GM12878 (cell line): ENCODE measurements around the gene ACTA2. TPM values are rescaled to one million over a fixed set of nuclear protein-coding genes. Genes with fewer than 3 reads are reported as not detected.

Source experiments
- ASH2L ChIP-seq: fragments of 300-600, 200-600 bp; sonication (generic); IDR thresholded peaks from 2 replicates; pipeline ENCODE4 v1.6.1; 2017; ENCODE audit warnings: low read depth, mild to moderate bottlenecking, borderline replicate concordance
- BACH1 ChIP-seq: fragments of 450-650 bp; IDR thresholded peaks from 2 replicates; pipeline ENCODE4 v1.6.1; 2017; ENCODE audit warnings: mild to moderate bottlenecking, borderline replicate concordance
- BMI1 ChIP-seq: fragments of 450-650 bp; IDR thresholded peaks from 2 replicates; pipeline ENCODE4 v1.6.1; 2016; ENCODE audit warnings: mild to moderate bottlenecking, moderate library complexity, borderline replicate concordance
- CREB1 ChIP-seq: IDR thresholded peaks from 2 replicates; pipeline ENCODE4 v1.6.1; 2012; ENCODE audit warnings: low read depth, mild to moderate bottlenecking, inconsistent platforms
- FOXM1 ChIP-seq: IDR thresholded peaks from 2 replicates; pipeline ENCODE4 v1.6.1; 2012; ENCODE audit warnings: low read depth, mild to moderate bottlenecking, inconsistent platforms, low read length, moderate library complexity
- HCFC1 ChIP-seq: fragments of 150-350 bp; IDR thresholded peaks from 2 replicates; pipeline ENCODE4 v1.6.1; 2014; ENCODE audit warnings: low read length
- IKZF2 ChIP-seq, 2 experiments: fragments of 450-650 bp; IDR thresholded peaks; 2 replicates each; pipeline ENCODE4 v1.6.1; 2017; ENCODE audit warnings: mild to moderate bottlenecking in 2 of 2, moderate library complexity in 2 of 2
- KLF5 ChIP-seq: fragments of 450-650 bp; IDR thresholded peaks from 2 replicates; pipeline ENCODE4 v1.6.1; 2014; ENCODE audit warnings: mild to moderate bottlenecking; ENCODE audit not compliant: partially characterized antibody
- MYC ChIP-seq: IDR thresholded peaks from 2 replicates; pipeline ENCODE4 v1.6.1; 2011; ENCODE audit warnings: mild to moderate bottlenecking, low read length, moderate library complexity, inconsistent platforms; ENCODE audit not compliant: insufficient read depth, insufficient replicate concordance, insufficient read length, severe bottlenecking
- NFIC ChIP-seq: IDR thresholded peaks from 2 replicates; pipeline ENCODE4 v1.6.1; 2012; ENCODE audit warnings: low read depth, mild to moderate bottlenecking, inconsistent platforms, low read length, moderate library complexity
- NFYA ChIP-seq: IDR thresholded peaks from 2 replicates; pipeline ENCODE4 v1.6.1; 2011; ENCODE audit warnings: low read depth, mild to moderate bottlenecking, low read length, improper control_type of control experiment, borderline replicate concordance
- NR2C2 ChIP-seq: IDR thresholded peaks from 2 replicates; pipeline ENCODE4 v1.6.1; 2011; ENCODE audit warnings: borderline replicate concordance, low read depth; ENCODE audit not compliant: control insufficient read depth, insufficient read length
- POLR2AphosphoS2 ChIP-seq: IDR thresholded peaks from 2 replicates; pipeline ENCODE4 v1.6.1; 2011; ENCODE audit warnings: low read depth, mild to moderate bottlenecking, low read length, improper control_type of control experiment, moderate library complexity
- RAD21 ChIP-seq: IDR thresholded peaks from 2 replicates; pipeline ENCODE4 v1.6.1; 2011; ENCODE audit warnings: mild to moderate bottlenecking, low read depth, low read length, moderate library complexity; ENCODE audit not compliant: insufficient read depth
- RAD51 ChIP-seq: fragments of 450-650 bp; IDR thresholded peaks from 2 replicates; pipeline ENCODE4 v1.6.1; 2016; ENCODE audit warnings: moderate library complexity, mild to moderate bottlenecking, inconsistent platforms
- SIX5 ChIP-seq: IDR thresholded peaks from 2 replicates; pipeline ENCODE4 v1.6.1; 2011; ENCODE audit warnings: mild to moderate bottlenecking, low read depth, low read length, moderate library complexity; ENCODE audit not compliant: severe bottlenecking
- SUPT20H ChIP-seq: IDR thresholded peaks from 2 replicates; pipeline ENCODE4 v1.6.1; 2011; ENCODE audit warnings: low read depth, mild to moderate bottlenecking, low read length, moderate library complexity, borderline replicate concordance; ENCODE audit not compliant: control insufficient read depth
- TBL1XR1 ChIP-seq: IDR thresholded peaks from 2 replicates; pipeline ENCODE4 v1.6.1; 2012; ENCODE audit warnings: low read depth, low read length, improper control_type of control experiment
- TCF12 ChIP-seq: IDR thresholded peaks from 2 replicates; pipeline ENCODE4 v1.6.1; 2011; ENCODE audit warnings: low read depth, mild to moderate bottlenecking, low read length
- YBX1 ChIP-seq: fragments of 450-650 bp; IDR thresholded peaks from 2 replicates; pipeline ENCODE4 v1.6.1; 2016; ENCODE audit warnings: antibody characterized with exemption
- ZNF24 ChIP-seq: fragments of 450-650 bp; IDR thresholded peaks from 2 replicates; pipeline ENCODE4 v1.6.1; 2017; ENCODE audit warnings: antibody characterized with exemption, mild to moderate bottlenecking
- ZNF274 ChIP-seq: IDR thresholded peaks from one replicate; pipeline ENCODE4 v1.8.0; 2011; ENCODE audit not compliant: insufficient read length, insufficient read depth
- polyA plus RNA-seq, 11 experiments: library from polyadenylated mRNA; depleted of rRNA in 4 of 11; unstranded in 6 of 11; stranded (reverse) in 5 of 11; fragments of >200 nt; fragmentation: Nextera tagmentation in 4 of 11; fragmentation: Illumina TruSeq in 1 of 11; extraction: Ambion mirVana in 4 of 11; extraction: Trizol in 1 of 11; gene quantifications; 1 replicate in 1 of 11; 2 replicates in 10 of 11; pipeline versions ENCODE4 v1.2.1 to v1.2.3, GENCODE V29; 2011 to 2016; ENCODE audit warnings: inconsistent platforms in 2 of 11, missing spikeins in 2 of 11, low read depth in 1 of 11
- total RNA-seq, 4 experiments: library from RNA; depleted of rRNA in 3 of 4; stranded (reverse); fragments of >200 nt in 3 of 4; fragmentation: Illumina TruSeq in 1 of 4; extraction: Trizol in 1 of 4; gene quantifications; 2 replicates each; pipeline versions ENCODE4 v1.2.1 to v1.2.3, GENCODE V29; 2013 to 2021
- TF ChIP-seq, protein P1 (sequence below): IDR thresholded peaks from 2 replicates; pipeline ENCODE4 v1.6.1; 2011; ENCODE audit warnings: low read depth, mild to moderate bottlenecking, low read length, moderate library complexity, borderline replicate concordance; ENCODE audit errors: extremely low read depth
- TF ChIP-seq, protein P2 (sequence below): fragments of 450-650 bp; IDR thresholded peaks from 2 replicates; pipeline ENCODE4 v1.6.1; 2017; ENCODE audit warnings: antibody characterized with exemption, mild to moderate bottlenecking, moderate library complexity
- TF ChIP-seq, protein P3 (sequence below): fragments of 450-650 bp; formaldehyde crosslinking; IDR thresholded peaks from 2 replicates; pipeline ENCODE4 v1.4.0; 2022; ENCODE audit warnings: mild to moderate bottlenecking, moderate library complexity

Gene ACTA2
- total and polyA plus RNA-seq, 10 of the 15 experiments (the other 5 are each of a cell fraction or from before 2014, with no cell fraction given), result 7.4 to 78.2 (median 32.4) TPM

DNA sequence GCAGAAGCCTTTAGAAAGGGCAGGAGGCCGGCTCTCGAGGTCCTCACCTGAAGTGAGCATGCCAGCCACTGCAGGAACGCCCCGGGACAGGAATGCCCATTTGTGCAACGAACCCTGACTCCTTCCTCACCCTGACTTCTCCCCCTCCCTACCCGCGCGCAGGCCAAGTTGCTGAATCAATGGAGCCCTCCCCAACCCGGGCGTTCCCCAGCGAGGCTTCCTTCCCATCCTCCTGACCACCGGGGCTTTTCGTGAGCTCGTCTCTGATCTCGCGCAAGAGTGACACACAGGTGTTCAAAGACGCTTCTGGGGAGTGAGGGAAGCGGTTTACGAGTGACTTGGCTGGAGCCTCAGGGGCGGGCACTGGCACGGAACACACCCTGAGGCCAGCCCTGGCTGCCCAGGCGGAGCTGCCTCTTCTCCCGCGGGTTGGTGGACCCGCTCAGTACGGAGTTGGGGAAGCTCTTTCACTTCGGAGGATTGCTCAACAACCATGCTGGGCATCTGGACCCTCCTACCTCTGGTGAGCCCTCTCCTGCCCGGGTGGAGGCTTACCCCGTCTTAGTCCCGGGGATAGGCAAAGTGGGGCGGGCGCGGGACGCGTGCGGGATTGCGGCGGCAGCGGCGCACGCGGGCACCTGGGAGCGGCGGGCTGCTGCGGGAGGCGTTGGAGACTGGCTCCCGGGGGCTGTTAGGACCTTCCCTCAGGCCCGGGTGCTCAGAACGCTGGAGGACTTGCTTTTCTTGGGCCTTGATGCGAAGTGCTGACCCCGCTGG lies 38.0 kb upstream of the ACTA2 start, which contains the start of gene FAS (continued):
- peak; percentile 84; the same call in 1 of the 2 replicates for TF ChIP-seq TBL1XR1
- TF ChIP-seq CREB1, result peak; percentile 36; the same call in 1 of the 2 replicates
- no peak for TF ChIP-seq ZNF24
- no peak for TF ChIP-seq ZNF274
- no peak for TF ChIP-seq KLF5
- TF ChIP-seq NFIC, result no peak
- no peak; the same call in 1 of the 2 replicates for TF ChIP-seq HCFC1
- TF ChIP-seq, protein P1, sequence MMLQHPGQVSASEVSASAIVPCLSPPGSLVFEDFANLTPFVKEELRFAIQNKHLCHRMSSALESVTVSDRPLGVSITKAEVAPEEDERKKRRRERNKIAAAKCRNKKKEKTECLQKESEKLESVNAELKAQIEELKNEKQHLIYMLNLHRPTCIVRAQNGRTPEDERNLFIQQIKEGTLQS, result no peak
- TF ChIP-seq ASH2L, result no peak
- TF ChIP-seq RAD21, result no peak
- TF ChIP-seq TCF12, result peak; percentile 81
- TF ChIP-seq NR2C2, result no peak
- no peak for TF ChIP-seq POLR2AphosphoS2
- TF ChIP-seq FOXM1, result no peak
- TF ChIP-seq YBX1, result no peak
- TF ChIP-seq, protein P2, sequence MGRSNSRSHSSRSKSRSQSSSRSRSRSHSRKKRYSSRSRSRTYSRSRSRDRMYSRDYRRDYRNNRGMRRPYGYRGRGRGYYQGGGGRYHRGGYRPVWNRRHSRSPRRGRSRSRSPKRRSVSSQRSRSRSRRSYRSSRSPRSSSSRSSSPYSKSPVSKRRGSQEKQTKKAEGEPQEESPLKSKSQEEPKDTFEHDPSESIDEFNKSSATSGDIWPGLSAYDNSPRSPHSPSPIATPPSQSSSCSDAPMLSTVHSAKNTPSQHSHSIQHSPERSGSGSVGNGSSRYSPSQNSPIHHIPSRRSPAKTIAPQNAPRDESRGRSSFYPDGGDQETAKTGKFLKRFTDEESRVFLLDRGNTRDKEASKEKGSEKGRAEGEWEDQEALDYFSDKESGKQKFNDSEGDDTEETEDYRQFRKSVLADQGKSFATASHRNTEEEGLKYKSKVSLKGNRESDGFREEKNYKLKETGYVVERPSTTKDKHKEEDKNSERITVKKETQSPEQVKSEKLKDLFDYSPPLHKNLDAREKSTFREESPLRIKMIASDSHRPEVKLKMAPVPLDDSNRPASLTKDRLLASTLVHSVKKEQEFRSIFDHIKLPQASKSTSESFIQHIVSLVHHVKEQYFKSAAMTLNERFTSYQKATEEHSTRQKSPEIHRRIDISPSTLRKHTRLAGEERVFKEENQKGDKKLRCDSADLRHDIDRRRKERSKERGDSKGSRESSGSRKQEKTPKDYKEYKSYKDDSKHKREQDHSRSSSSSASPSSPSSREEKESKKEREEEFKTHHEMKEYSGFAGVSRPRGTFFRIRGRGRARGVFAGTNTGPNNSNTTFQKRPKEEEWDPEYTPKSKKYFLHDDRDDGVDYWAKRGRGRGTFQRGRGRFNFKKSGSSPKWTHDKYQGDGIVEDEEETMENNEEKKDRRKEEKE, result no peak
- no peak for TF ChIP-seq RAD51
- peak; percentile 25; the same call in 1 of the 2 replicates for TF ChIP-seq BACH1
- no peak for TF ChIP-seq NFYA
- TF ChIP-seq SIX5, result no peak
- no peak for TF ChIP-seq BMI1
- peak; percentile 42 for TF ChIP-seq MYC
- TF ChIP-seq, protein P3, sequence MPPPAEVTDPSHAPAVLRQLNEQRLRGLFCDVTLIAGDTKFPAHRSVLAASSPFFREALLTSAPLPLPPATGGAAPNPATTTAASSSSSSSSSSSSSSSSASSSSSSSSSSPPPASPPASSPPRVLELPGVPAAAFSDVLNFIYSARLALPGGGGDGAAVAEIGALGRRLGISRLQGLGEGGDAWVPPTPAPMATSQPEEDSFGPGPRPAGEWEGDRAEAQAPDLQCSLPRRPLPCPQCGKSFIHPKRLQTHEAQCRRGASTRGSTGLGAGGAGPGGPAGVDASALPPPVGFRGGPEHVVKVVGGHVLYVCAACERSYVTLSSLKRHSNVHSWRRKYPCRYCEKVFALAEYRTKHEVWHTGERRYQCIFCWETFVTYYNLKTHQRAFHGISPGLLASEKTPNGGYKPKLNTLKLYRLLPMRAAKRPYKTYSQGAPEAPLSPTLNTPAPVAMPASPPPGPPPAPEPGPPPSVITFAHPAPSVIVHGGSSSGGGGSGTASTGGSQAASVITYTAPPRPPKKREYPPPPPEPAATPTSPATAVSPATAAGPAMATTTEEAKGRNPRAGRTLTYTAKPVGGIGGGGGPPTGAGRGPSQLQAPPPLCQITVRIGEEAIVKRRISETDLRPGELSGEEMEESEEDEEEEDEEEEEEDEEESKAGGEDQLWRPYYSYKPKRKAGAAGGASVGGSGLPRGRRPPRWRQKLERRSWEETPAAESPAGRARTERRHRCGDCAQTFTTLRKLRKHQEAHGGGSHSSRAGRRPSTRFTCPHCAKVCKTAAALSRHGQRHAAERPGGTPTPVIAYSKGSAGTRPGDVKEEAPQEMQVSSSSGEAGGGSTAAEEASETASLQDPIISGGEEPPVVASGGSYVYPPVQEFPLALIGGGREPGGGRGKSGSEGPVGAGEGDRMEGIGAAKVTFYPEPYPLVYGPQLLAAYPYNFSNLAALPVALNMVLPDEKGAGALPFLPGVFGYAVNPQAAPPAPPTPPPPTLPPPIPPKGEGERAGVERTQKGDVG (CRISPR knock-in tag), result no peak
- peak; percentile 75; a peak in 3 of 4 replicates for TF ChIP-seq IKZF2 (IDR thresholded peaks at IDR 0.05)
- TF ChIP-seq SUPT20H, result no peak
